Measurements from ENCODE around the gene MEX3D.
"Not testable (repeated sequence)": the region's sequence is repeated elsewhere in the genome, so short reads cannot be mapped to it uniquely, and the experiment has no call there.

The MEX3D gene

GRCh38 chr19:1571358-1571757 is 3.2 kb upstream of the MEX3D start:
- no peak for DNase-seq (ENCODE audit: low spot score)

GRCh38 chr19:1570836-1571235 is 2.7 kb upstream of the MEX3D start:
- DNase-seq (ENCODE audit: low spot score) = no peak

GRCh38 chr19:1569997-1570396 is 1.9 kb upstream of the MEX3D start:
- DNase-seq (ENCODE audit: low spot score) = no peak

- peak; percentile 33 for DNase-seq (ENCODE audit: low spot score)
Measured at GRCh38 chr19:1567848-1568227, 287 bp downstream of the MEX3D start.

GRCh38 chr19:1567116-1567847 is 843 bp downstream of the MEX3D start:
- peak; percentile 55 for DNase-seq (ENCODE audit: low spot score)

GRCh38 chr19:1566392-1567115 is 1.6 kb downstream of the MEX3D start:
- peak; percentile 92 for DNase-seq (ENCODE audit: low spot score)

GRCh38 chr19:1563251-1563650 is 4.9 kb downstream of the MEX3D start:
- no peak for DNase-seq (ENCODE audit: low spot score)

GRCh38 chr19:1561236-1561842 is 6.8 kb downstream of the MEX3D start:
- DNase-seq (ENCODE audit: low spot score) = no peak

- no peak for DNase-seq (ENCODE audit: low spot score)
Measured at GRCh38 chr19:1560286-1560882, 7.7 kb downstream of the MEX3D start.

GRCh38 chr19:1558552-1558951 is 9.6 kb downstream of the MEX3D start:
- DNase-seq (ENCODE audit: low spot score) = no peak

GRCh38 chr19:1556390-1557070 is 11.6 kb downstream of the MEX3D start:
- no peak for DNase-seq (ENCODE audit: low spot score)

GRCh38 chr19:1555487-1556389 is 12.4 kb downstream of the MEX3D start:
- no peak for DNase-seq (ENCODE audit: low spot score)

GRCh38 chr19:1554968-1555367 is 13.2 kb downstream of the MEX3D start:
- no peak for DNase-seq (ENCODE audit: low spot score)

GRCh38 chr19:1553415-1553814 is 14.7 kb downstream of the MEX3D start:
- no peak for DNase-seq (ENCODE audit: low spot score)

GRCh38 chr19:1551068-1552040 is 16.8 kb downstream of the MEX3D start:
- DNase-seq (ENCODE audit: low spot score) = no peak

GRCh38 chr19:1549332-1549945 is 18.7 kb downstream of the MEX3D start:
- DNase-seq (ENCODE audit: low spot score) = no peak

- DNase-seq (ENCODE audit: low spot score) = no peak
Measured at GRCh38 chr19:1540365-1540925, 27.7 kb downstream of the MEX3D start.

- not testable (repeated sequence) for DNase-seq (ENCODE audit: low spot score)
Measured at GRCh38 chr19:1539749-1540148, 28.4 kb downstream of the MEX3D start.

- DNase-seq (ENCODE audit: low spot score) = no peak
Measured at GRCh38 chr19:1538978-1539377, 29.1 kb downstream of the MEX3D start.
